Neuronal stem cell (in vitro differentiated cells): ENCODE measurements around the gene NPR2.

ENCODE experiments used
- DNase-seq: peaks from one replicate; pipeline ENCODE4 v3.0.0-alpha.2; 2013; ENCODE audit warnings: low spot score
- H2AFZ ChIP-seq: one replicate; pipeline ENCODE4 v1.6.1; 2013; ENCODE audit warnings: mild to moderate bottlenecking, low read length, inconsistent platforms
- H2AK5ac ChIP-seq: 2 replicates; pipeline ENCODE4 v1.6.1; 2013; ENCODE audit warnings: low read depth, mild to moderate bottlenecking, inconsistent platforms, low read length, moderate library complexity, mixed read lengths
- H2BK120ac ChIP-seq: 2 replicates; pipeline ENCODE4 v1.6.1; 2013; ENCODE audit warnings: low read depth, mild to moderate bottlenecking, inconsistent platforms, low read length, moderate library complexity, mixed read lengths
- H2BK12ac ChIP-seq: one replicate; pipeline ENCODE4 v1.6.1; 2013; ENCODE audit warnings: low read length, inconsistent platforms
- H2BK15ac ChIP-seq: 2 replicates; pipeline ENCODE4 v1.6.1; 2013; ENCODE audit warnings: mild to moderate bottlenecking, low read length, inconsistent platforms, mixed read lengths
- H2BK5ac ChIP-seq: one replicate; pipeline ENCODE4 v1.6.1; 2013; ENCODE audit warnings: inconsistent platforms, mild to moderate bottlenecking, low read length, moderate library complexity
- H3K14ac ChIP-seq: one replicate; pipeline ENCODE4 v1.6.1; 2013; ENCODE audit warnings: low read length, inconsistent platforms
- H3K18ac ChIP-seq: 2 replicates; pipeline ENCODE4 v1.6.1; 2013; ENCODE audit warnings: low read length, inconsistent platforms
- H3K23ac ChIP-seq: 2 replicates; pipeline ENCODE4 v1.6.1; 2013; ENCODE audit warnings: low read depth, mild to moderate bottlenecking, mixed read lengths, low read length, inconsistent platforms; ENCODE audit not compliant: poor library complexity
- H3K27ac ChIP-seq: replicated peaks from 3 replicates; pipeline ENCODE4 v1.5.1; 2013; ENCODE audit warnings: low read length, inconsistent platforms
- H3K27me3 ChIP-seq, 3 experiments: 2 replicates each; pipeline ENCODE4 v1.6.1; 2013; ENCODE audit warnings: low read length in 3 of 3, mild to moderate bottlenecking in 2 of 3, inconsistent platforms in 1 of 3, low read depth in 1 of 3, mixed read lengths in 1 of 3, moderate library complexity in 1 of 3; ENCODE audit not compliant: control insufficient read depth in 3 of 3, insufficient read depth in 3 of 3
- H3K36me3 ChIP-seq, 2 donors: replicated peaks in 1 of 2; 2 replicates each; pipeline ENCODE4 v1.6.1; 2013; ENCODE audit warnings: low read length in 2 of 2; ENCODE audit not compliant: control insufficient read depth in 2 of 2, insufficient read depth in 2 of 2
- H3K4ac ChIP-seq: 2 replicates; pipeline ENCODE4 v1.6.1; 2013; ENCODE audit warnings: inconsistent platforms, mild to moderate bottlenecking, low read length, moderate library complexity
- H3K4me1 ChIP-seq, 2 donors: 1 replicate in 1 of 2; 2 replicates in 1 of 2; pipeline ENCODE4 v1.6.1; 2013; ENCODE audit warnings: low read length in 2 of 2, low read depth in 1 of 2; ENCODE audit not compliant: control insufficient read depth in 2 of 2, insufficient read depth in 1 of 2
- H3K4me2 ChIP-seq: one replicate; pipeline ENCODE4 v1.6.1; 2013; ENCODE audit warnings: mild to moderate bottlenecking, low read length, inconsistent platforms; ENCODE audit not compliant: insufficient read depth, poor library complexity, severe bottlenecking
- H3K4me3 ChIP-seq, 2 donors: 2 replicates each; pipeline ENCODE4 v1.5.1; 2013; ENCODE audit warnings: low read length in 2 of 2, mild to moderate bottlenecking in 2 of 2, inconsistent platforms in 1 of 2, moderate library complexity in 1 of 2
- H3K79me1 ChIP-seq: one replicate; pipeline ENCODE4 v1.6.1; 2013; ENCODE audit warnings: low read depth, mild to moderate bottlenecking, inconsistent platforms, low read length, moderate library complexity
- H3K9ac ChIP-seq: one replicate; pipeline ENCODE4 v1.6.1; 2013; ENCODE audit warnings: mild to moderate bottlenecking, low read depth, low read length, inconsistent platforms; ENCODE audit not compliant: poor library complexity
- H3K9me3 ChIP-seq, 2 donors: replicated peaks in 1 of 2; 2 replicates each; pipeline versions ENCODE3 to v1.6.1; 2013; ENCODE audit warnings: low read length in 2 of 2, mild to moderate bottlenecking in 2 of 2, inconsistent platforms in 1 of 2, low read depth in 1 of 2, mixed read lengths in 1 of 2, moderate library complexity in 1 of 2; ENCODE audit not compliant: control insufficient read depth in 2 of 2, insufficient read depth in 1 of 2
- H4K8ac ChIP-seq: one replicate; pipeline ENCODE4 v1.6.1; 2013; ENCODE audit warnings: low read depth, mild to moderate bottlenecking, inconsistent platforms, low read length, moderate library complexity
- H4K91ac ChIP-seq: one replicate; pipeline ENCODE4 v1.6.1; 2013; ENCODE audit warnings: low read length, low read depth, mild to moderate bottlenecking, inconsistent platforms; ENCODE audit not compliant: poor library complexity
- WGBS, 2 donors: extraction: QIAGEN DNeasy Blood & Tissue Kit; methylation state at CpG; one replicate each; pipeline ENCODE4 v1.1.7; 2013; ENCODE audit warnings: missing lambda C conversion rate in 2 of 2, mixed read lengths in 1 of 2; ENCODE audit not compliant: insufficient read length in 2 of 2, insufficient replicate concordance in 1 of 2; ENCODE audit errors: extremely low coverage in 2 of 2; 5-methylcytosine and 5-hydroxymethylcytosine counted together

The NPR2 gene

DNA sequence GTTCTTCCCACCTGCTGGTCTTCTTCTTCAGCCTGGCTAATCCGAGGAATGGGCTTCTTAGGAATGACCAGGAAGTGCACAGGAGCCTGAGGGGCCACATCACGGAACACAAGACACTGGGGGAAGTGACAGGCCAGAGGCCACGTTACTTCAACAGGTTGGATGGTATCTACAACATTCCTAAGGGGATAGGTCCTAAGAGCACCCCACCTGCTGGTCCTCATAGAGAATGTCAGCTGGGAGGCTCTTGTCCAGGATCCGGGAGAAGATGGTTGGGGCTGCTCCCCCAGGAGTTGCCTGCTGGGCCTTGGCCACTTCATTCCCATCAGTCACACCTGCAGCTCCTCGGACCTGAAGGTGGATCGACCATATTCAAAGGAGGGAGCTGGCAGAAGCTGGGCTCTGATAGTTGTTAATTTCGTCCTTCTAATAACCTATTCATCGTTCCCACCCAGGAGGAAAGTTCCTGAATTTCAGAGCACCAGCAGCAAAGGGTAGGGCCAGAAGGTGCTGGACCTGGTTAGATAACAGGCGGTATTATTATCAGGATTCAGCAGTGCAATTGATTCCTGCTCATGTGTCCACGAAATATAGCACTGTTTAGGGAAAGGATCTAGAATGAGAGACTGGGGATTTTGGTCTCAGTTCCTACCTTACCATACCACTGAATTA is 22.2 kb downstream of the NPR2 start:
- Histone ChIP-seq H3K23ac (no peak overlapping the region), H2BK5ac (no peak overlapping the region), H4K91ac (no peak overlapping the region), H3K9me3 (no peaks in the 10 kb centered on the region), H3K4me2 (no peak overlapping the region), H3K14ac (no peak overlapping the region), H4K8ac (no peak overlapping the region), H3K27me3 (no peaks in the 10 kb centered on the region), H2AK5ac (peak overlapping the region; percentile 3), H3K4me1 (peaks cover 10 to 12% of the 10 kb centered on the region in 2 donors), H3K27ac (peak overlapping the region; percentile 92), H2BK120ac (no peak overlapping the region), H3K79me1 (no peaks in the 10 kb centered on the region), H3K18ac (no peak overlapping the region), H3K4ac (no peak overlapping the region), H3K36me3 (peaks cover 5 to 11% of the 10 kb centered on the region in 2 donors), H2AFZ (no peak overlapping the region), H2BK12ac (no peak overlapping the region), H2BK15ac (no peak overlapping the region), H3K9ac (no peak overlapping the region), H3K4me3 (peak overlapping the region in 1 of 2 donors; percentile 75)
- no CpG with 5 or more reads among the region's 10 CpGs for WGBS, 2 donors
- DNase-seq = no peak

DNA sequence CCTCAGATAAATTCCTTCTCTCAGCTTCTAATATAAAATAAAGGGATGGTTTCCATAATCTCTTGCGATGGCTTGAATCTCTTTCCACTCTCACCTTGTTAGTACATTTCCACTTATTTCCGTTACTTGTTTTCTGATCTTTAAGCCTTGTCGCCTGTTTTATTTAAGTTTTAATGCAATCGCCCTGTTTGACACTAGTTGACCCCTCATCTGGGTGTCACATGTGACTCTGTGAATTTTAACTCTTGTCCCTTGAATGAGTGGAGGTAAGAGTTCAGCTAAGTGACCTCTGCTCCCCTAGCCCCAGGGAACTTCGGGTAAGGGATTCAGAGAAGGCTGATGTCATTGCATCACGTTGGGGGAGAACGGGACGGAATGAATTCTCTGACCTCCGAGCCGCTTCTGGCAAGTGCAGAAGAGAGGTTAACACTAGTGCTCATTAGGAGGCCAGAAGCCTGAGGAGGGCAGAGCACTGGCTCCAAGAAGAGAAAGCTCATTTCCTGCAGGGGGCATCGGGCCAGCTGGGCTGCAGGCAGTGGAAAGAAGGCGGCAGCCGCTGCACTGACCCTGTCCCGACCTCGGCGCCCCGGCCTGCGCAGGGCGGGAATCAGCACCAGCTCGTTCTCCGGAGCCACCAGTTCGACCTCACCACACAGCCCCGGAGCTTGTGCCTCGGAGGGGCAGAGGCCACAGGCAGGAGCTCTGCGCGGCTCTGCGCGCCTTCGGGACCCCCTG is 22.9 kb downstream of the NPR2 start:
- Histone ChIP-seq H2BK12ac (peak overlapping the region; percentile 41), H3K14ac (peak overlapping the region; percentile 91), H4K91ac (peak overlapping the region; percentile 42), H3K79me1 (no peaks in the 10 kb centered on the region), H4K8ac (peak overlapping the region; percentile 88), H3K27ac (peak overlapping the region; percentile 92), H2BK120ac (peak overlapping the region; percentile 41), H3K4ac (peak overlapping the region; percentile 91), H3K9me3 (no peaks in the 10 kb centered on the region), H3K9ac (peak overlapping the region; percentile 97), H3K4me3 (peak overlapping the region; percentile 75 to 91), H2AK5ac (peak overlapping the region; percentile 28), H3K4me2 (peak overlapping the region; percentile 76), H3K23ac (peak overlapping the region; percentile 89), H3K27me3 (no peaks in the 10 kb centered on the region), H3K18ac (peak overlapping the region; percentile 99), H3K36me3 (peaks cover 5% of the 10 kb centered on the region in 2 donors), H2BK15ac (peak overlapping the region; percentile 93), H2BK5ac (peak overlapping the region; percentile 89), H2AFZ (peak overlapping the region; percentile 87), H3K4me1 (peaks cover 10 to 12% of the 10 kb centered on the region in 2 donors)
- WGBS, 2 donors = no CpG with 5 or more reads among the region's 29 CpGs
- peak; percentile 67 for DNase-seq

DNA sequence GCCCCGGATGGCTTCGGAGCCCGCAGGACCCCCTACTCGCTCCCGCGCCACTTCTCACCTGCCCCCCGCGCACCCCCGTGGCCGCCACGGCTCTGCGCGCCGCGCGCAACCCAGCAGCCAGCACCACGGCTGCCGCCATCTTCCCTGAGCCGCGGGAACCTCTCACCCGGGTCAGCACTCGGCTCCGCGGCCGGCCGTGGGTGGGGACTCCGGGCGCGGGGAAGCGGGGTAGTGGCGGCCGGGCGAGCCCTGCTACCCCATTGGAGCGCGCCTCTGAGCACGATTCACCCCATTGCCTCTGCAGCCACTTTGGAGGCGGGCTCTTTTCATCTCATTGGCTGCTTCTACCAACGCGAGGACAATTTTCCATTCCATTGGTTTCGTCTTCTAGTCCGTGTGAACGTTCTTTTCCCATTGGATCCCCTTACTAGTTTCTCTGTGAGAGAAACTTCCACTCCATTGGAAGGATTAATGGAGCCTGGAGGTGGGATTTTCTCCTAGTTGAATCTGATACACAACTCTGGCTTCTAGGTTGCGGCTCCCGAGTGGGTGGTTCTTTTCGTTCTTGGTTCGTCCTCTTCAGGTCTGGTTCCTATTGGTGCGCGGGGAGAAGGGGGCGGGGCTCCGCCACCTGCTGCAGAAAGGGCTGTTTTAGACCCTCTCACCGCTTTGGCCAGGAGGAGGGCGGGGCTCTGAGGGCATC is 23.6 kb downstream of the NPR2 start, which contains the start of gene HINT2:
Gene HINT2 (minus strand): TSS at position 202 of the 703 bp plus-strand sequence. CDS start 63 bp downstream, at position 139.
- Histone ChIP-seq H2BK5ac (peak within 1 kb of the TSS; percentile 89), H2BK120ac (peak within 1 kb of the TSS; percentile 41), H3K14ac (peak within 1 kb of the TSS; percentile 91), H3K9me3 (no peaks in the 10 kb centered on the region), H3K4me1 (peaks cover 10 to 12% of the 10 kb centered on the region in 2 donors), H3K9ac (peak within 1 kb of the TSS; percentile 97), H2AFZ (peak within 1 kb of the TSS; percentile 87), H3K27ac (peak within 1 kb of the TSS; percentile 92), H3K4ac (peak within 1 kb of the TSS; percentile 91), H3K23ac (peak within 1 kb of the TSS; percentile 89), H2AK5ac (peak within 1 kb of the TSS; percentile 28), H2BK12ac (peak within 1 kb of the TSS; percentile 41), H3K36me3 (peaks cover 1 to 5% of the 10 kb centered on the region in 2 donors), H3K4me2 (peak within 1 kb of the TSS; percentile 76), H4K91ac (peak within 1 kb of the TSS; percentile 42), H3K4me3 (peak within 1 kb of the TSS; percentile 75 to 91), H3K27me3 (no peaks in the 10 kb centered on the region), H3K18ac (peak within 1 kb of the TSS; percentile 99), H3K79me1 (no peaks in the 10 kb centered on the region), H4K8ac (peak within 1 kb of the TSS; percentile 88), H2BK15ac (peak within 1 kb of the TSS; percentile 93)
- no CpG with 5 or more reads among the region's 52 CpGs for WGBS, 2 donors
- peak; percentile 97 for DNase-seq
